T-helper 17 cell (primary cell): ENCODE results near the gene UNC13B. TPM values are rescaled to one million over a fixed set of nuclear protein-coding genes. Genes with fewer than 3 reads are reported as not detected.
"Not testable (repeated sequence)": the region's sequence is repeated elsewhere in the genome, so short reads cannot be mapped to it uniquely, and the experiment has no call there.

Experiments used
- ATAC-seq: fragments of 150-1000 bp; cut with Tn5 transposase; 2 replicates; pipeline ENCODE4 v1.10.0; 2021; ENCODE audit warnings: mild to moderate bottlenecking, moderate library complexity
- DNase-seq, 3 donors: peaks; one replicate each; pipeline versions ENCODE4 v3.0.0 to v3.0.0-alpha.2; 2020 to 2021
- H3K9me3 ChIP-seq: one replicate; pipeline ENCODE4 v1.7.0; 2013; ENCODE audit warnings: low read length, mild to moderate bottlenecking; ENCODE audit not compliant: control insufficient read depth, poor library complexity, severe bottlenecking
- H3K27ac Mint-ChIP-seq: one replicate; pipeline ENCODE4 v1.8.0; 2022; ENCODE audit warnings: mild to moderate bottlenecking, moderate library complexity, mixed read lengths
- H3K27me3 Mint-ChIP-seq: one replicate; pipeline ENCODE4 v1.8.0; 2022; ENCODE audit warnings: mixed read lengths
- H3K36me3 Mint-ChIP-seq: one replicate; pipeline ENCODE4 v1.8.0; 2022; ENCODE audit warnings: low read depth, mixed read lengths
- H3K4me1 Mint-ChIP-seq: one replicate; pipeline ENCODE4 v1.8.0; 2022; ENCODE audit warnings: mild to moderate bottlenecking, mixed read lengths
- H3K4me3 Mint-ChIP-seq: one replicate; pipeline ENCODE4 v1.8.0; 2022; ENCODE audit warnings: mild to moderate bottlenecking, moderate library complexity, mixed read lengths
- total RNA-seq, 4 donors: library from RNA in 2 of 4; stranded (reverse) in 2 of 4; gene quantifications; one replicate each; pipeline ENCODE4 v1.2.3 and lab custom pipeline; 2022 to 2026

UNC13B gene
- total RNA-seq, 2 donors from 2014 or later: 0.50 to 0.99 TPM

DNA sequence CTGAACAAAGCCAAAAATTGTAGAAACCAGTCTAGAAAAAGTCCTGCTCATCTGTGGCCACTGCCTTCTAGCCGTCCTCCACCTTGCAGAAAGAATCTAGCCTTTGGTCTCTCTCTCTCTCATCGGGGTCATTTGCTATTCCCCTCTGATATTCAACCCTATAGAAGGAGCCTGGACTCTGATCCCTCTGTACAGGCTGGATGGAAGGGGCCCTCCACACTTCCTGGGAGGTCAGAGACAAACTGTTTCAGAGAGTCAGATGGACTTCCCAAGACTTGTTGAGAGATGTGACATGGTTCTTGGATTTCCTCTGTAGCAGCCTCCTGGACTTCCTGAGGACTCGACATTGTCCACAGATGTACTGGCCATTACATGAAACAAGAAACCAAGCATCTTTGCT, 243.1 kb downstream of the UNC13B start:
- H3K4me3 Mint-ChIP-seq: no peak overlapping the region
- H3K27me3 Mint-ChIP-seq: peaks cover 65% of the 10 kb centered on the region
- ATAC-seq (no peak), DNase-seq (no peak)
- peaks cover 4% of the 10 kb centered on the region for H3K36me3 Mint-ChIP-seq
- H3K9me3 ChIP-seq: no peaks in the 10 kb centered on the region
- H3K4me1 Mint-ChIP-seq: peaks cover 5% of the 10 kb centered on the region
- H3K27ac Mint-ChIP-seq: no peak overlapping the region

DNA sequence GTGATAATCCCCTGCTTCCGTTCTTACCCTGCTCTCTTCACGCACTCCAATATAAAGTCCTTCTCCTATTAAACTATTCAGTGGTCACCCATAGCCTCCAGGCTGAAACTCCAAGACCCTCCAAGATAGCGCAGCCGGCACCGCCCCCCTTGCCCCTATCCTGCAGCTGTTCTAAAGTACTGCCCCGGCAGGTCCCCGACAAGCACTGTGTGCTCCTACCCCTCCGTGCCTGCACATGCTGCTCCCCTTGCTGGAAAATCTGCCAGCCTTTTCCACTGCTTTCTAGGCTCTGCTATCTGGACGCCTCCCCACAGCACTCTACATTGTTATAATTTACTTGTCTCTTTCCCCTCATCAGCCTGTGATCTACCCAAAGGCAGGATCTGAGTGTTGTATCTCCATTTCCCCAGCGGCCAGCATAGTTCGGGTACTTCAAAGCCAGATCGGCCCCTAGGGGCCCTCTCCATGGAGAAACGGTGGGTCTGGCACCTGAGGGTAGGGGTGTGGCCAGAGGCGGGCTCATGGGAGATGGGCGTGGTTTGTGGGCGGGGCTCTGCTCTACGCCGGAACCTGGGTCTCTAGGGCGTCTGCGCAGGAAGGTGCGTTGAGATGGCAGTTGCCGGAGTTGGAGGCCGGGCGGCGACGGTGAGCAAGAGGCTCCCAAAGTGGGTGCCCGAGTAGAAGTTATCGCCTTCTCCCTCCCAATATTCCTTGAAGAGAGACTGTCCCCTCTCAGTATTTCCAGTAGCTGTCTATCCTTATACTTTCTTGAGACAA, 244.6 kb downstream of the UNC13B start:
- H3K4me1 Mint-ChIP-seq: peaks cover 2% of the 10 kb centered on the region
- ATAC-seq: peak; percentile 30

DNA sequence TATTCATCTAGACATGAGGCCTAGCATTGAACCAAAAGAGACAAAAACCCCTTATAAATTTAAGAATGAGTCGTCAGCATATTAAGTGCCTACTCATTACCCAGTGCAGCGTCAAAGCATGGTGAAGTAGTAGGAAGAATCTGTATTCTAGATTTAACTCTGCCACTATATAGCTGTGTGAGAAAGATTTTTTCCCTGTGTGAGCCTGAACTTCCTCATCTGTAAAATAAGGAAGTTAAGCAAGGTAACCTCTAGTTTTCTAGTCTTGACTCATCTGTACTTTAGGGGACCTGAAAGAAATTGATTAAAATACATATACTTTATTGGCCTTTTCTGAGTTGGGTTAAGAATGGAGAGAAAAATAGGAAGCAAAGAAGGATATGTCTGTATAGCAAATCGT, 246.0 kb downstream of the UNC13B start:
- DNase-seq (no peak), ATAC-seq (no peak)
- no peaks in the 10 kb centered on the region for H3K4me1 Mint-ChIP-seq
- no peaks in the 10 kb centered on the region for H3K9me3 ChIP-seq
- peaks cover 5% of the 10 kb centered on the region for H3K36me3 Mint-ChIP-seq
- peaks cover 58% of the 10 kb centered on the region for H3K27me3 Mint-ChIP-seq
- no peak overlapping the region for H3K27ac Mint-ChIP-seq
- H3K4me3 Mint-ChIP-seq: no peak overlapping the region

More for the DNA sequence above, 244.6 kb downstream of the UNC13B start:
- H3K4me3 Mint-ChIP-seq: peak overlapping the region; percentile 37
- peaks cover 54% of the 10 kb centered on the region for H3K27me3 Mint-ChIP-seq
- peaks cover 4% of the 10 kb centered on the region for H3K36me3 Mint-ChIP-seq
- no peak overlapping the region for H3K27ac Mint-ChIP-seq
- H3K9me3 ChIP-seq: no peaks in the 10 kb centered on the region
- DNase-seq: no peak

DNA sequence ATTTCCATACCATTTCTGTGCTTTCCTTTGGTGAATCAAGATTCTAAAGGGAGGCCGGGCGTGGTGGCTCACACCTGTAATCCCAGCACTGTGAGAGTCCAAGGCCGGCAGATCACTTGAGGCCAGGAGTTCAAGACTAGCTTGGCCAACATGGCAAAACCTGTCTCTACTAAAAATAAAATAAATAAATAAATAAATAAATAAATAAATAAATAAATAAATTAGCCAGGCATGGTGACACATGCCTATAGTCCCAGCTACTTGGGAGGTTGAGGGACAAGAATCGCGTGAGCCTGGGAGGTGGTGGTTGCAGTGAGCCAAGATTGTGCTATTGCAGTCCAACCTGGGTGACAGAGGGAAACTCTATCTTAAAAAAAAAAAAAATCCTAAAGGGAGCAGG, 247.6 kb downstream of the UNC13B start:
- ATAC-seq: not testable (repeated sequence)
- H3K27me3 Mint-ChIP-seq: peaks cover 52% of the 10 kb centered on the region

DNA sequence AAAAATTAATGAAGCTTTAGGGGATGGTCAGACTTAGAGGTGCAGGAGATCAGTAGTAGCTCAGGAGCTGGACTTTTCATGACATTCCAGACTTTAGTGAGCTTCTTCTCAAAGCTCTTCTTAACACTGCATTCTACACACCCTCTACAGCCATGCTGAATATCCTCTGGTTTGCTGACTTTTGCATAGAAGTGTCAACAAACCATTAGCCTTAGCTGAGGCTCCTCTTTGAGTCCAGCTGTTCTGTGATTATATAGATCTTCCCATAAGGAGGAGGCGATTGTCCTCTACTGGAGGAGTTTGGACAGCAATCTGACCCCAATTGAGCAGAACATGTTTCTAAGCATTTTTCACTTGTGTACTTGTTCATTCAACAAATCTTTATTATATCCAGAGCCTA, 253.1 kb downstream of the UNC13B start:
- no peak overlapping the region for H3K4me3 Mint-ChIP-seq
- ATAC-seq (no peak), DNase-seq (no peak)
- H3K36me3 Mint-ChIP-seq: peaks cover 7% of the 10 kb centered on the region
- H3K27me3 Mint-ChIP-seq: peaks cover 56% of the 10 kb centered on the region
- H3K4me1 Mint-ChIP-seq: no peaks in the 10 kb centered on the region
- no peaks in the 10 kb centered on the region for H3K9me3 ChIP-seq
- H3K27ac Mint-ChIP-seq: no peak overlapping the region

More for the DNA sequence above, 247.6 kb downstream of the UNC13B start:
- H3K4me3 Mint-ChIP-seq, H3K36me3 Mint-ChIP-seq, H3K27ac Mint-ChIP-seq, DNase-seq, H3K4me1 Mint-ChIP-seq, H3K9me3 ChIP-seq: not testable (repeated sequence)

DNA sequence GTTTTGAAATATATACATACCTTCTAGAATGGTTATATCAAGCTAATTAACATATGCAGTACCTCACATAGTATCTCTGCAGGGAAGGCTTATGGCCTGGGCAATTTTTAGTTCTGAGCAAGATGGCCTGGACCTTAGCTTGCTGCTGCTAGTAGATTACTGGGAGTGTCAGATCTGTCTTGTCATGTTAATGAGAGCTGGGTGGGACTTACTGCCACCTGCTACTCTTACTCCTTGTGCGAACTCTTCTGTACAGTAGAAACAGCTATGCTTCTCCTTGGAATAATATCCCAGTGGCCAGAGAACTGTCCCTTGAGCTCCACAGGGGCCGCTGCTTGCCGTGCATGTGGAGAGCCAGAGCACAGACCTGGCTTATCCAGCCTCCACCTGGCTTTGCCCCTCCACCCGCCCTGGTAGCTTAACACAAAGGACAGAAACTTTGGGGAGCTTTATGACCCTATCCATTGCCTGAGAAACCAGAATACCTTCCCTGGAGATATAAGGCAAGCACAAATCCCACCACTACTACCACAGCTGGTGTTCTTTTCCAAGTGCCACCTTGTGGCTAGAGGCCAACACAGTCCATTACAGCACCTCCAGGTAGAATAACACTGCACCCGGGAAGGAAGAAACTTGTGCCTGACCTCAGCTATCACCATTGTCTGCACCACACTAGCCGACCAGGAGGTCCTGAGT, 253.7 kb downstream of the UNC13B start:
- ATAC-seq (no peak), DNase-seq (no peak)
- Mint-ChIP-seq H3K27me3 (peaks cover 63% of the 10 kb centered on the region), H3K4me1 (no peaks in the 10 kb centered on the region), H3K27ac (no peak overlapping the region), H3K36me3 (peaks cover 7% of the 10 kb centered on the region), H3K4me3 (no peak overlapping the region)
- H3K9me3 ChIP-seq: no peaks in the 10 kb centered on the region

- peaks cover 7% of the 10 kb centered on the region for H3K36me3 Mint-ChIP-seq
- DNase-seq (no peak), ATAC-seq (no peak)
- no peaks in the 10 kb centered on the region for H3K9me3 ChIP-seq
- no peak overlapping the region for H3K4me3 Mint-ChIP-seq
- H3K27ac Mint-ChIP-seq: no peak overlapping the region
- H3K4me1 Mint-ChIP-seq: no peaks in the 10 kb centered on the region
- peaks cover 68% of the 10 kb centered on the region for H3K27me3 Mint-ChIP-seq
Measured at GRCh38 chr9:35416098-35416427, 254.3 kb downstream of the UNC13B start.

DNA sequence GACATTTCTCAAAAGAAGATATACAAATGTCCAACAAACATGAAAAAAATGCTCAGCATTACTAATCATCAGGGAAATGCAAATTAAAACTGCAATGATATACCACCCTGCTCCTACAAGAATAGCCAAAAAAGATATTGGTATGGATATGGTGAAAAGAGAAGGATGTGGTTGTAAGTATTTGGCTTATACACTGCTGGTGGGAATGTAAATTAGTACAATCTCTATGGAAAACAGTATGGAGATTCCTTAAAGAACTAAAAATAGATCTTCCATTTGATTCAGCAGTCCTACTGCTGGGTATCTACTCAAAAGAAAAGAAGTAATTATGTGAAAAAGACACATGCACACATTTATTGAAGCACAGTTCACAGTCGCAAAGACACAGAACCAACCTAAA, 260.5 kb downstream of the UNC13B start:
- no peak overlapping the region for H3K27ac Mint-ChIP-seq
- ATAC-seq: no peak
- no peaks in the 10 kb centered on the region for H3K9me3 ChIP-seq
- H3K27me3 Mint-ChIP-seq: peaks cover 39% of the 10 kb centered on the region
- no peaks in the 10 kb centered on the region for H3K36me3 Mint-ChIP-seq
- no peak overlapping the region for H3K4me3 Mint-ChIP-seq
- H3K4me1 Mint-ChIP-seq: no peaks in the 10 kb centered on the region
- DNase-seq: no peak

GRCh38 chr9:35422753-35423152, 260.9 kb downstream of the UNC13B start:
- H3K27me3 Mint-ChIP-seq: peaks cover 39% of the 10 kb centered on the region
- H3K27ac Mint-ChIP-seq: no peak overlapping the region
- DNase-seq (no peak), ATAC-seq (no peak)
- no peaks in the 10 kb centered on the region for H3K36me3 Mint-ChIP-seq
- H3K4me3 Mint-ChIP-seq: no peak overlapping the region
- no peaks in the 10 kb centered on the region for H3K4me1 Mint-ChIP-seq
- no peaks in the 10 kb centered on the region for H3K9me3 ChIP-seq

- Mint-ChIP-seq H3K4me1 (no peaks in the 10 kb centered on the region), H3K27ac (no peak overlapping the region), H3K36me3 (no peaks in the 10 kb centered on the region), H3K27me3 (peaks cover 35% of the 10 kb centered on the region), H3K4me3 (no peak overlapping the region)
- no peak for DNase-seq
- ATAC-seq: no peak
- H3K9me3 ChIP-seq: no peaks in the 10 kb centered on the region
Measured at GRCh38 chr9:35423499-35423898, 261.7 kb downstream of the UNC13B start.

DNA sequence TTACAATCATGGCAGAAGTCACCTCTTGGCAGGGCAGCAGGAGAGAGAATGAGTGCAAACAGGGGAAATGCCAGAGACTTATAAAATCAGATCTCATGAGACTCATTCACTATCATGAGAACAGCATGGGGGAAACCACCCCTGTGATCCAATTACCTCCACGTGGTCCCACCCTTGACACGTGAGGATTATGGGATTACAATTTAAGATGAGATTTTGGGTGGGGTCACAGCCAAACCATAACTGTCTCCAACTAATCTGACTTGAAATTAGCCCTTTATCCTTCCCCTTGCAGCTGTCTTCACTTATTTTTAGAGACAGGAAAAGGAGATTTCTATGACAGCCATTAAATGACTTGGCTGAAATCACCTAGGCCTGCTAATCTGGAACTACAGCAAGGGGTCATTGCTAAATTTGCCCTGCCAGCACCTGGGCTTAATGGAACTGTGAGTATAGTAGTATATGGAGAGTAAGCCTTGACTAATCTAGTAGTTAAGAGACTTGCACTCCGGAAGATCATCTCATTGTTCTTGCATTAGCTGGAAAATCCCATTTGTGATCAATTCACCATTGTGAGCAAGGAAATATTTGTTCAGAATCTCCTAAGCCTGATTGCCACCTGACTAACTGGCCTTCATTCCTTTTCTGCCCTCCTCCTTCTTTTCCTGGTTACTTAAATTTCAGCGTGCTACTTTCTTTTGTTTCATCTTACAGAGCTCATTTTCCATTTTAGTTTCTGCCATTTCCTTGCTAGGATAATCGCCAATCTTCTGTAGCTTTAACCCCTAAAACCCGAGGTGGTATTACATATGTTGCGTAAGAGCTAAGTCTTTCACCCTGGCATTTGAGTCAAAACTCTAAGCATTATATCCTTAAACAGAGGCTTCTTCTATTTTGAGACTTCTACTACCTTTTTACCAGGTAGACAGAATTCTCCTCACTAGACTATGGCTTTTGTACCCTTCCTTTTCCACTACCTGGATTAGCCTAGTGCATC, 262.8 kb downstream of the UNC13B start:
- ATAC-seq (no peak), DNase-seq (no peak)
- Mint-ChIP-seq H3K36me3 (peaks cover 2% of the 10 kb centered on the region), H3K27ac (no peak overlapping the region), H3K27me3 (peaks cover 39% of the 10 kb centered on the region), H3K4me3 (no peak overlapping the region), H3K4me1 (no peaks in the 10 kb centered on the region)
- no peaks in the 10 kb centered on the region for H3K9me3 ChIP-seq

DNA sequence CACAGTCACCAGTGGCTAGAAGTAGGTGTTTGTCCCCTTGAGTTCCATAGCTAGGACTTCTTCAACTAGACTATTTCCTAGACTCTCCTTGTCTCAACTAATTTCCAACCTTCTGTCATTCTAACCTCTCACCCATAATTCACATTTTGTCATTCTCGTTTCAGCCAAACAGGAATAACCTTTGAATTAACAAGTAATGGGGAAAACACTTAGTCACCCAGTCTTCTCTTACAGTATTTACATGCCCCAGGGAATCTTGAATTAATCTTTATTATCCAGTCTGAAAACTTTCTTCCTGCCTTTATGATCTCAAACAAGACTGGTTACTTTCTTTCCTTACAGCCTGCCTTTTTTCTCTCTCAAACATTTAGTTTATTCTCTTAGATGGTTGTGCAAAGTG, 264.8 kb downstream of the UNC13B start:
- no peak for ATAC-seq
- H3K27me3 Mint-ChIP-seq: peaks cover 29% of the 10 kb centered on the region
- no peak for DNase-seq
- no peaks in the 10 kb centered on the region for H3K9me3 ChIP-seq
- H3K4me3 Mint-ChIP-seq: no peak overlapping the region
- H3K4me1 Mint-ChIP-seq: no peaks in the 10 kb centered on the region
- H3K36me3 Mint-ChIP-seq: peaks cover 2% of the 10 kb centered on the region
- no peak overlapping the region for H3K27ac Mint-ChIP-seq

DNA sequence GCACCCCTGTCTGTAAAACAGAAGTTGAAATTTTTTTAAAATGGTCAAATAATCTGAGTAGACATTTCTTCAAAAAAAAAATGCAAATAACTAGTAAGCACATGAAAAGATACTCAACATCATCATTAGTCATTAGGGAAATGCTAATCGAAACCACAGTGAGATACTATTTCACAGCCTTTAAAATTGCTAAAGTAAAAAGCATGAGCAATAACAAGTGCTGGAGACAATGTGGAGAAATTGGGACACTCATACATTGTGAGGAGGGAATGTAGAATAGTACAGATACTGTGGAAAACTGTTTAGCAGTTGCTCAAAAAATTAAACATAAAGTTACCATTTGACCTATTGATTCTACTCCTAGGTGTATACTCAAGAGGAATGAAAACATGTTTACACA, 269.7 kb downstream of the UNC13B start:
- no peaks in the 10 kb centered on the region for H3K9me3 ChIP-seq
- Mint-ChIP-seq H3K27me3 (peaks cover 46% of the 10 kb centered on the region), H3K4me1 (no peaks in the 10 kb centered on the region), H3K36me3 (peaks cover 2% of the 10 kb centered on the region), H3K27ac (no peak overlapping the region), H3K4me3 (no peak overlapping the region)
- no peak for DNase-seq
- no peak for ATAC-seq
